ENCODE data around the gene DBX1. TPM values are rescaled to one million over a fixed set of nuclear protein-coding genes. Genes with fewer than 3 reads are reported as not detected.
A peak's percentile ranks its signal among the peaks of the same experiment; 100 is the strongest.

The DBX1 gene
- total RNA-seq, 1 donor from 2014 or later: 0.43 TPM

DNA sequence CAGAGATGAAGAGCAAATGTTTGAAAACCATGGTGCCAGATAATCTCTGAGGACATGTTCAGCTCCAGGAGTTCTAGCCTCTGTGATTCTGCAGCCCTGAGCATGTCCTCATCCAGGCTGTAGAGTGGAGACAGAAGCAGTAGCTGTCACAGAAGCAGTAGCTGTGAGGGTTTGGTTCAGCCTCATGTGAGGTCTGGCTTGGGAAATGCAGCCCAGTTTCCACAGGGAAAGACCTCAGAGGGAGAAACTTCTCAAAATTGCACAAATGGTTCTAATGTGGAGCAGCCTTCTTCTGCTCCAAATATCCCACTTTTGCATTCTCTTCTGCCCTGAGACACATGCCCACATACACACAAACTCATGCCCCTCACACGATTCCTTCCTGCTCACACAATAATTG, 48.4 kb downstream of the DBX1 start:
- H3K27ac Mint-ChIP-seq: no peak overlapping the region
- Histone ChIP-seq H3K27ac (no peak overlapping the region), H3K9ac (no peak overlapping the region), H3K9me3 (ENCODE audit: low read depth) (no peaks in the 10 kb centered on the region), H3K79me2 (ENCODE audit: low read depth) (no peaks in the 10 kb centered on the region), H3K4me1 (no peaks in the 10 kb centered on the region), H3F3A (ENCODE audit: low read depth) (no peaks in the 10 kb centered on the region), H3K36me3 (no peaks in the 10 kb centered on the region), H3K27me3 (no peaks in the 10 kb centered on the region), H3K4me3 (no peak overlapping the region), H3K4me2 (no peak overlapping the region), H2AFZ (replicated peaks) (no peak overlapping the region), H4K20me1 (ENCODE audit: low read depth) (peaks cover 5% of the 10 kb centered on the region)
- H3K4me1 Mint-ChIP-seq: peaks cover 5% of the 10 kb centered on the region
- H3K4me3 Mint-ChIP-seq: no peak overlapping the region
- DNase-seq (ENCODE audit: low spot score): no peak
- peaks cover 14% of the 10 kb centered on the region for H3K36me3 Mint-ChIP-seq
- no peaks in the 10 kb centered on the region for H3K9me3 Mint-ChIP-seq
- TF ChIP-seq, protein P1, sequence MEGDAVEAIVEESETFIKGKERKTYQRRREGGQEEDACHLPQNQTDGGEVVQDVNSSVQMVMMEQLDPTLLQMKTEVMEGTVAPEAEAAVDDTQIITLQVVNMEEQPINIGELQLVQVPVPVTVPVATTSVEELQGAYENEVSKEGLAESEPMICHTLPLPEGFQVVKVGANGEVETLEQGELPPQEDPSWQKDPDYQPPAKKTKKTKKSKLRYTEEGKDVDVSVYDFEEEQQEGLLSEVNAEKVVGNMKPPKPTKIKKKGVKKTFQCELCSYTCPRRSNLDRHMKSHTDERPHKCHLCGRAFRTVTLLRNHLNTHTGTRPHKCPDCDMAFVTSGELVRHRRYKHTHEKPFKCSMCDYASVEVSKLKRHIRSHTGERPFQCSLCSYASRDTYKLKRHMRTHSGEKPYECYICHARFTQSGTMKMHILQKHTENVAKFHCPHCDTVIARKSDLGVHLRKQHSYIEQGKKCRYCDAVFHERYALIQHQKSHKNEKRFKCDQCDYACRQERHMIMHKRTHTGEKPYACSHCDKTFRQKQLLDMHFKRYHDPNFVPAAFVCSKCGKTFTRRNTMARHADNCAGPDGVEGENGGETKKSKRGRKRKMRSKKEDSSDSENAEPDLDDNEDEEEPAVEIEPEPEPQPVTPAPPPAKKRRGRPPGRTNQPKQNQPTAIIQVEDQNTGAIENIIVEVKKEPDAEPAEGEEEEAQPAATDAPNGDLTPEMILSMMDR (IDR thresholded peaks at IDR 0.05): no peak
- TF ChIP-seq EZH2 (IDR thresholded peaks at IDR 0.05) (no peak), EZH2phosphoT487 (IDR thresholded peaks at IDR 0.05) (no peak)
- peaks cover 2% of the 10 kb centered on the region for H3K27me3 Mint-ChIP-seq (ENCODE audit: insufficient read depth, low read depth)

DNA sequence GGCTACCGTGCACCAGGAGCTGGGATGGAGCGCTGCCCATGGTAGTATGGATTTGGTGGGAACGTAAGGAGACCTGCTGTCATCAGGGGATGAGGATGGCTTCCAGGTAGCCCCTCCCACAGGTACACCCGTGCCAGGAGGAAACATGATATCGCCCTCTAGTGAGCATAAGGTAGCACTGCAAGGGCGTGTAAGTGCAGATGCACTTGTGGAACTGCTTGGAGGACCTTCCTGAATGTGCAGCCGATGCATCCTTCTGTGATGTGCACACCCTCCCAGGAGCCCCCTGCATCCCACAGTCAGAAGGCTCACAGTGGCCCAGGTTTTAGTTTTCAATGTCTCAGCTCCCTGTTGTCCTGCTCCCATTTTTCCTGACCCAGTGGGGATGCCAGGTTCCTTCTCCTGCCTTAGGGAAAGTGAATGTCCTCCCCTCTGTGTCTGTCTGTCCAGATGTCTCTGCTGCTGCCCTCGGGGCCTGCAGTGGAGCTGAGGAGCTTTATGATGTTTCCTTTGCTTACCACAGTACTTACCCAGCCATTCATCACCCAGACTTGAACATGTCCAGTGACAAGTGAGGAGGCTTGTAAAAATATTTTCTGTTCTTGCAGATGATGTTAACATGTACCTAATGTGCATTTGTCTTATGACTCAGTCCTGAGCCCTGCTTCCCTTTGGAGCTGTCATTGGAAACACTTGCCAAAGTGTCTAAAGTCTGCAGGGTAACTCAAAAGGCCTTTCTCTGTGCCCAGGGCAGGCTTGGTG, 49.2 kb downstream of the DBX1 start:
- Histone ChIP-seq H3K4me3 (no peak overlapping the region), H3K9ac (no peak overlapping the region), H3K9me3 (ENCODE audit: low read depth) (no peaks in the 10 kb centered on the region), H4K20me1 (ENCODE audit: low read depth) (peaks cover 5% of the 10 kb centered on the region), H3K79me2 (ENCODE audit: low read depth) (no peaks in the 10 kb centered on the region), H3K27me3 (no peaks in the 10 kb centered on the region), H3K36me3 (no peaks in the 10 kb centered on the region), H2AFZ (replicated peaks) (no peak overlapping the region), H3K27ac (no peak overlapping the region), H3K4me2 (no peak overlapping the region), H3F3A (ENCODE audit: low read depth) (no peaks in the 10 kb centered on the region), H3K4me1 (no peaks in the 10 kb centered on the region)
- H3K36me3 Mint-ChIP-seq: peaks cover 14% of the 10 kb centered on the region
- no peak overlapping the region for H3K27ac Mint-ChIP-seq
- peaks cover 5% of the 10 kb centered on the region for H3K4me1 Mint-ChIP-seq
- H3K27me3 Mint-ChIP-seq (ENCODE audit: insufficient read depth, low read depth): peaks cover 2% of the 10 kb centered on the region
- no peaks in the 10 kb centered on the region for H3K9me3 Mint-ChIP-seq
- no peak overlapping the region for H3K4me3 Mint-ChIP-seq
- DNase-seq (ENCODE audit: low spot score): peak; percentile 76
- TF ChIP-seq EZH2 (IDR thresholded peaks at IDR 0.05): no peak
- TF ChIP-seq EZH2phosphoT487 (IDR thresholded peaks at IDR 0.05): no peak
- TF ChIP-seq, protein P1 (IDR thresholded peaks at IDR 0.05): peak; percentile 90

DNA sequence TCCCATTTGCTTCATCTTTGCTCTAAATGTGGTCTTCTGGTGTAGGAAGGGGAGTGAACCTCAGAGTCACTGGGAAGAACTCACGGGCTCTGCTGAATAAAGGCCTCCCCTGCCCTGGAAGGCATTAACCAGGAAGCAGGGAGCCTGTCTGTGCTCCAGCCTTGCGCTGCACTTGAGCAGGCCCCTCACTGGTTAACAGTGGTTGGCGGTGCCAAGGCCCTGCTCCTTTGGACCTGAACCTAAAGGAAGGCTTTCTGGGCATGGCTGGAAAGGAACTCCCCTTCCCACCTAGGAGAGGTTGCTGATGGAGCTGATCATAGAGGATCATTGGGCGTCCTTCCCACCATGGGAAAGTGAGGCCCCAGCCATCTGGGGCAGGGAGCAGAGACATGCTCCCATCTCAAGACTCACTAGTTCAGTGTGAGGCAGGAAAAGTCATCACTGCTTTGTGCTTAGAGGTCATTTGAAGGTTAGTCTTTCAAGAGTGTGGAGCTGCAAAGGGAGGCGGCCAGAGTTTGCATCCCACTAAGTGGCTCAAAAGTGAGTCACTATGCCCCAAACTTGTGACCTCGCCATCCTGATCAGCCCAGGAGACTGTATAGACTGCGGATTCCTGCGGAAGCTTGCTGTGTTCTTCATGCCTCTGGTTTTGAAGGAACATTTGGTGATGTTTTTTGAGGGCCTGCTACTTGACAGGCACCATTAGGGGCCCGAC, 50.4 kb downstream of the DBX1 start:
- TF ChIP-seq EZH2phosphoT487 (IDR thresholded peaks at IDR 0.05): no peak
- no peak for TF ChIP-seq EZH2 (IDR thresholded peaks at IDR 0.05)
- TF ChIP-seq, protein P1 (IDR thresholded peaks at IDR 0.05): no peak
- H3K9ac ChIP-seq: no peak overlapping the region
- DNase-seq (ENCODE audit: low spot score): no peak

More for the DNA sequence above, 50.4 kb downstream of the DBX1 start:
- Histone ChIP-seq H3K79me2 (ENCODE audit: low read depth) (no peaks in the 10 kb centered on the region), H4K20me1 (ENCODE audit: low read depth) (peaks cover 5% of the 10 kb centered on the region), H2AFZ (replicated peaks) (no peak overlapping the region), H3K27me3 (no peaks in the 10 kb centered on the region), H3K9me3 (ENCODE audit: low read depth) (no peaks in the 10 kb centered on the region), H3K36me3 (no peaks in the 10 kb centered on the region), H3K4me2 (no peak overlapping the region), H3F3A (ENCODE audit: low read depth) (no peaks in the 10 kb centered on the region), H3K27ac (no peak overlapping the region), H3K4me1 (no peaks in the 10 kb centered on the region), H3K4me3 (no peak overlapping the region)
- Mint-ChIP-seq H3K36me3 (peaks cover 15% of the 10 kb centered on the region), H3K27me3 (ENCODE audit: insufficient read depth, low read depth) (peaks cover 2% of the 10 kb centered on the region), H3K4me1 (peaks cover 5% of the 10 kb centered on the region), H3K4me3 (no peak overlapping the region), H3K9me3 (no peaks in the 10 kb centered on the region), H3K27ac (no peak overlapping the region)

Other genes starting within 250 kb of the DBX1 start
- 18.3 and 25.3 TPM in 2 replicates for gene HTATIP2, start 203.2 kb upstream of the DBX1 start, total RNA-seq (ENCODE audit: low replicate concordance)
- gene PRMT3, start 227.2 kb upstream of the DBX1 start, total RNA-seq (ENCODE audit: low replicate concordance): 30.7 and 39.6 TPM in 2 replicates